GM23248 (cell line): ENCODE results near the gene TRAPPC3. TPM values are rescaled to one million over a fixed set of nuclear protein-coding genes. Genes with fewer than 3 reads are reported as not detected.

Source experiments
- DNase-seq: peaks from one replicate; pipeline ENCODE4 v3.0.0-alpha.2; 2015
- H2AFZ ChIP-seq: fragments of 200-600 bp; sonication (generic); 2 replicates; pipeline ENCODE4 v1.6.1; 2016; ENCODE audit warnings: antibody characterized with exemption
- H3F3A ChIP-seq: fragments of 200-600 bp; sonication (generic); 2 replicates; pipeline ENCODE4 v1.6.1; 2016; ENCODE audit warnings: mild to moderate bottlenecking, antibody characterized with exemption, mixed run types; ENCODE audit not compliant: insufficient read depth
- H3K27ac ChIP-seq: fragments of 200-600 bp; sonication (generic); 2 replicates; pipeline ENCODE4 v1.5.1; 2016; ENCODE audit warnings: mild to moderate bottlenecking
- H3K27me3 ChIP-seq: fragments of 200-600 bp; sonication (generic); replicated peaks from 2 replicates; pipeline ENCODE4 v1.6.1; 2016; ENCODE audit warnings: mild to moderate bottlenecking; ENCODE audit not compliant: insufficient read depth
- H3K36me3 ChIP-seq: fragments of 200-600 bp; sonication (generic); 2 replicates; pipeline ENCODE4 v1.6.1; 2016; ENCODE audit warnings: low read depth, mild to moderate bottlenecking
- H3K4me1 ChIP-seq: fragments of 200-600 bp; sonication (generic); 2 replicates; pipeline ENCODE4 v1.6.1; 2016; ENCODE audit warnings: mild to moderate bottlenecking; ENCODE audit not compliant: insufficient read depth
- H3K4me2 ChIP-seq: fragments of 200-600 bp; sonication (generic); one replicate; pipeline ENCODE4 v1.6.1; 2016; ENCODE audit warnings: mild to moderate bottlenecking; ENCODE audit not compliant: unreplicated experiment
- H3K4me3 ChIP-seq: fragments of 200-600 bp; sonication (generic); 2 replicates; pipeline ENCODE4 v1.5.1; 2016; ENCODE audit warnings: mild to moderate bottlenecking
- H3K79me2 ChIP-seq: fragments of 200-600 bp; sonication (generic); 2 replicates; pipeline ENCODE4 v1.6.1; 2016; ENCODE audit warnings: mild to moderate bottlenecking; ENCODE audit not compliant: insufficient read depth
- H3K9ac ChIP-seq: fragments of 200-600 bp; sonication (generic); 2 replicates; pipeline ENCODE4 v1.6.1; 2016; ENCODE audit warnings: mild to moderate bottlenecking
- H3K9me2 ChIP-seq: fragments of 200-600 bp; sonication (generic); 2 replicates; pipeline ENCODE4 v1.6.1; 2016; ENCODE audit warnings: mixed run types, mild to moderate bottlenecking, moderate library complexity; ENCODE audit not compliant: insufficient read depth
- H3K9me3 ChIP-seq: fragments of 200-600 bp; sonication (generic); one replicate; pipeline ENCODE4 v1.6.1; 2017; ENCODE audit warnings: low read depth
- H4K20me1 ChIP-seq: fragments of 200-600 bp; sonication (generic); 2 replicates; pipeline ENCODE4 v1.6.0; 2016; ENCODE audit not compliant: insufficient read depth
- EZH2 ChIP-seq: fragments of 200-600 bp; sonication (generic); IDR thresholded peaks from 2 replicates; pipeline ENCODE4 v1.6.1; 2018; ENCODE audit warnings: antibody characterized with exemption, mild to moderate bottlenecking; ENCODE audit not compliant: insufficient read depth, poor library complexity, severe bottlenecking
- EZH2phosphoT487 ChIP-seq: fragments of 200-600 bp; sonication (generic); IDR thresholded peaks from 2 replicates; pipeline ENCODE4 v1.6.1; 2018; ENCODE audit warnings: antibody characterized with exemption, moderate library complexity, mild to moderate bottlenecking, low read depth; ENCODE audit not compliant: insufficient read depth
- WGBS, 2 experiments: methylation state at CpG; one replicate each; pipeline ENCODE4 v1.1.6; 2015 to 2017; ENCODE audit warnings: low lambda C conversion rate in 2 of 2, low coverage in 1 of 2; ENCODE audit errors: missing lambda C conversion rate in 2 of 2; 5-methylcytosine and 5-hydroxymethylcytosine counted together
- in situ Hi-C: fragments of 300-500 bp; cut with MboI; formaldehyde crosslinking; loops from 2 replicates; pipeline ENCODE4 v1.15.0; 2020
- polyA plus RNA-seq: library from polyadenylated mRNA; unstranded; fragments of >200 nt; fragmentation: Nextera tagmentation; extraction: Ambion mirVana; gene quantifications from 2 replicates; pipeline ENCODE4 v1.2.1, GENCODE V29; 2016
- total RNA-seq: library from RNA; depleted of rRNA; stranded (reverse); fragments of >200 nt; shearing (Covaris generic); gene quantifications from 2 replicates; pipeline ENCODE4 v1.2.3, GENCODE V29; 2014

TRAPPC3 gene
- total and polyA plus RNA-seq, 2 experiments from 2014 or later, result 112 to 134 TPM

GRCh38 chr1:36125129-36125991, 23.9 kb downstream of the TRAPPC3 start, which contains the start of gene COL8A2:
TSS of gene COL8A2 (minus strand) at chr1:36125222. CDS start at chr1:36100242, 24,980 bp downstream.
- Histone ChIP-seq H3K27ac (no peak within 1 kb of the TSS), H3F3A (peaks cover 10% of the 10 kb centered on the region; the same call in 1 of the 2 replicates), H2AFZ (peak within 1 kb of the TSS; percentile 77), H3K36me3 (no peaks in the 10 kb centered on the region), H4K20me1 (no peaks in the 10 kb centered on the region), H3K9ac (peak within 1 kb of the TSS; percentile 42; the same call in 1 of the 2 replicates), H3K27me3 (0 out of 2 replicates have a peak, but pooled peaks cover 4% of the 10 kb centered on the region), H3K4me1 (peaks cover 12% of the 10 kb centered on the region), H3K4me3 (peak within 1 kb of the TSS; percentile 60), H3K79me2 (no peaks in the 10 kb centered on the region), H3K9me3 (no peaks in the 10 kb centered on the region), H3K9me2 (no peaks in the 10 kb centered on the region), H3K4me2 (peak within 1 kb of the TSS; percentile 35)
- in situ Hi-C loops, result no loop called here
- 13 to 37% methylated on average over 20 to 60 of the region's 77 CpGs for WGBS, 2 experiments
- peak; percentile 52 for DNase-seq
- TF ChIP-seq EZH2 (no peak), EZH2phosphoT487 (no peak)

DNA sequence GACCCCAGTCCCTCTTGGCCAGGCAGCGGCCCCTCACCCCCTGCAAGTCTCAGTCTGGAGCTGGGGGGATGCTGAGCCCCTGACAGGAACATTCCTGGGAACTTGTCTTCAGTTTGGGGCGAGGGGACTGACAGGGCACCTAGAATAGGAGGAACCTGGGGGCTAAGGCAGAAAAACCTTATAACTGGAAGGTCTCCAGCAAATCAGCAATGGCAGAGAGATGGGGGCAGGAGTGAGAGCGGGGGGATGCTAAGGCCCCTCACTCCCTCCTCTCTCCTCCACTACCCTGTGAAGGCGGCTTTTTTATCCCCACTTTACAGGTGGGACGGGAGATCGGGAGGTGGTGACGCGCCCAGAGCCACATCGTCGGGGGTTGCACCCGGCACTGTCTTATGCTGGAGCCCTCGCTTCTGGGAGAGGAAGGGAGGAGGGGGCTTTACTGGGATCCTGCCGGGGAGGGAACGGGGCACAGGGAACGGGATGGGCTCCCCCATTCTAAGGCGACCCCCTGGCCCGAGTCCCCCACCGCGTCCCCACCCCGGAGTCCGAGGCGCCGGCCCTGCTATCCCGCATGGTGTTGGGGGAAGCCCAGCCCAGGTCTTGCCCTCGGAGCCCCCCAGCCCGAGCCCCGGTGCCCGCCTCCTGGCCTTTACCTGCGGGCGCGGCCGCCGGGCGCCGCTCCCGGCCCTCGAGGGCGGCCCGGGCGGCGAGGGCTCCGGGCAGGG, 24.7 kb downstream of the TRAPPC3 start:
- H4K20me1 ChIP-seq, result no peaks in the 10 kb centered on the region
- H3K4me1 ChIP-seq, result peaks cover 12% of the 10 kb centered on the region
- 0 out of 2 replicates have a peak, but pooled peaks cover 4% of the 10 kb centered on the region for H3K27me3 ChIP-seq
- H2AFZ ChIP-seq, result no peak overlapping the region
- no peak overlapping the region for H3K27ac ChIP-seq
- no peaks in the 10 kb centered on the region for H3K9me3 ChIP-seq
- no peak overlapping the region for H3K4me2 ChIP-seq
- no peak overlapping the region for H3K4me3 ChIP-seq
- no peak overlapping the region for H3K9ac ChIP-seq
- H3K36me3 ChIP-seq, result no peaks in the 10 kb centered on the region
- 25 to 39% methylated on average over 13 to 31 of the region's 42 CpGs for WGBS, 2 experiments
- TF ChIP-seq EZH2phosphoT487, result no peak
- no peak for TF ChIP-seq EZH2
- no peaks in the 10 kb centered on the region for H3K9me2 ChIP-seq
- no peaks in the 10 kb centered on the region for H3K79me2 ChIP-seq
- in situ Hi-C loops, result no loop called here
- H3F3A ChIP-seq, result peaks cover 10% of the 10 kb centered on the region; the same call in 1 of the 2 replicates
- no peak for DNase-seq

GRCh38 chr1:36123356-36123755, 25.9 kb downstream of the TRAPPC3 start:
- Histone ChIP-seq H3K27me3 (0 out of 2 replicates have a peak, but pooled peaks cover 4% of the 10 kb centered on the region), H3K9me2 (no peaks in the 10 kb centered on the region), H3K27ac (no peak overlapping the region), H3K4me3 (no peak overlapping the region), H3F3A (peaks cover 3% of the 10 kb centered on the region; the same call in 1 of the 2 replicates), H3K9me3 (no peaks in the 10 kb centered on the region), H3K4me1 (peaks cover 4% of the 10 kb centered on the region), H3K9ac (no peak overlapping the region), H3K36me3 (no peaks in the 10 kb centered on the region), H4K20me1 (no peaks in the 10 kb centered on the region), H3K79me2 (no peaks in the 10 kb centered on the region), H3K4me2 (no peak overlapping the region), H2AFZ (no peak overlapping the region)
- in situ Hi-C loops, result no loop called here
- TF ChIP-seq EZH2phosphoT487 (no peak), EZH2 (no peak)
- DNase-seq, result no peak
- 76 to 78% methylated on average over 8 of the region's 8 CpGs for WGBS, 2 experiments
